Left ventricle myocardium inferior (tissue), 1 donor: ENCODE data around the gene APC. TPM values are rescaled to one million over a fixed set of nuclear protein-coding genes. Genes with fewer than 3 reads are reported as not detected.

ENCODE experiments used
- DNase-seq: peaks from one replicate; pipeline ENCODE4 v3.0.0-alpha.2; 2020
- H3K27ac ChIP-seq: fragments of 200-600 bp; replicated peaks from 2 replicates; pipeline ENCODE4 v1.8.0; 2021
- H3K27me3 ChIP-seq: fragments of 200-600 bp; 2 replicates; pipeline ENCODE4 v1.8.0; 2021; ENCODE audit warnings: low read depth
- H3K36me3 ChIP-seq: fragments of 200-600 bp; 2 replicates; pipeline ENCODE4 v1.8.0; 2021
- H3K4me1 ChIP-seq: fragments of 200-600 bp; 2 replicates; pipeline ENCODE4 v1.8.0; 2021
- H3K4me3 ChIP-seq: fragments of 200-600 bp; 2 replicates; pipeline ENCODE4 v1.8.0; 2021; ENCODE audit warnings: mild to moderate bottlenecking, moderate library complexity
- H3K9me3 ChIP-seq: fragments of 200-600 bp; replicated peaks from 2 replicates; pipeline ENCODE4 v1.8.0; 2021
- CTCF ChIP-seq: fragments of 200-600 bp; IDR thresholded peaks from 2 replicates; pipeline ENCODE4 v1.8.0; 2021; ENCODE audit warnings: antibody characterized with exemption, mild to moderate bottlenecking, borderline replicate concordance
- intact Hi-C: fragments of 100-400 bp; cut with micrococcal nuclease; formaldehyde crosslinking; loops from one replicate; pipeline ENCODE4 v1.11.0; 2022
- total RNA-seq: library from RNA; stranded (reverse); fragmentation: NEBNext Ultra II Directional; extraction: Animal tissue kit (Norgen Biotek cat#: 25700); gene quantifications from one replicate; pipeline ENCODE4 v1.2.1, GENCODE V29; 2021
- donor health status: DM: no; HTN: yes; CAD: no; lungs with severe emphysema.

Gene APC
- total RNA-seq, 1 donor from 2014 or later: 33.4 TPM

- no peak for DNase-seq
- H3K9me3 ChIP-seq: no peaks in the 10 kb centered on the region
- H3K4me3 ChIP-seq: no peak overlapping the region
- H3K27ac ChIP-seq: no peak overlapping the region
- H3K27me3 ChIP-seq: no peaks in the 10 kb centered on the region
- H3K4me1 ChIP-seq: no peaks in the 10 kb centered on the region
- peaks cover 61% of the 10 kb centered on the region for H3K36me3 ChIP-seq
- intact Hi-C loops: no loop called here
- TF ChIP-seq CTCF: no peak
Measured at GRCh38 chr5:112820246-112820645, 82.6 kb downstream of the APC start.

GRCh38 chr5:112822456-112822855, 84.8 kb downstream of the APC start:
- intact Hi-C loops: no loop called here
- peaks cover 64% of the 10 kb centered on the region for H3K36me3 ChIP-seq

GRCh38 chr5:112823181-112823580, 85.5 kb downstream of the APC start:
- H3K4me1 ChIP-seq: no peaks in the 10 kb centered on the region
- no peaks in the 10 kb centered on the region for H3K9me3 ChIP-seq
- TF ChIP-seq CTCF: no peak
- DNase-seq: no peak
- H3K4me3 ChIP-seq: no peak overlapping the region
- H3K36me3 ChIP-seq: peaks cover 71% of the 10 kb centered on the region
- no peaks in the 10 kb centered on the region for H3K27me3 ChIP-seq
- intact Hi-C loops: no loop called here
- no peak overlapping the region for H3K27ac ChIP-seq

More at GRCh38 chr5:112822456-112822855, 84.8 kb downstream of the APC start:
- H3K4me1 ChIP-seq: no peaks in the 10 kb centered on the region
- DNase-seq: no peak
- H3K9me3 ChIP-seq: no peaks in the 10 kb centered on the region
- H3K4me3 ChIP-seq: no peak overlapping the region
- H3K27me3 ChIP-seq: no peaks in the 10 kb centered on the region
- no peak for TF ChIP-seq CTCF
- H3K27ac ChIP-seq: no peak overlapping the region

GRCh38 chr5:112823656-112824055, 86.0 kb downstream of the APC start:
- H3K36me3 ChIP-seq: peaks cover 76% of the 10 kb centered on the region
- no peaks in the 10 kb centered on the region for H3K4me1 ChIP-seq
- no peak overlapping the region for H3K27ac ChIP-seq
- H3K27me3 ChIP-seq: no peaks in the 10 kb centered on the region
- TF ChIP-seq CTCF: no peak
- no peak overlapping the region for H3K4me3 ChIP-seq
- no peak for DNase-seq
- no peaks in the 10 kb centered on the region for H3K9me3 ChIP-seq
- intact Hi-C loops: no loop called here

GRCh38 chr5:112824197-112824596, 86.5 kb downstream of the APC start:
- no peak overlapping the region for H3K4me3 ChIP-seq
- TF ChIP-seq CTCF: no peak
- no peaks in the 10 kb centered on the region for H3K9me3 ChIP-seq
- peaks cover 79% of the 10 kb centered on the region for H3K36me3 ChIP-seq
- H3K27ac ChIP-seq: no peak overlapping the region
- no peaks in the 10 kb centered on the region for H3K27me3 ChIP-seq
- DNase-seq: no peak
- intact Hi-C loops: no loop called here
- no peaks in the 10 kb centered on the region for H3K4me1 ChIP-seq

- Histone ChIP-seq H3K36me3 (peaks cover 80% of the 10 kb centered on the region), H3K4me3 (no peak overlapping the region), H3K27ac (no peak overlapping the region), H3K4me1 (no peaks in the 10 kb centered on the region), H3K27me3 (no peaks in the 10 kb centered on the region), H3K9me3 (no peaks in the 10 kb centered on the region)
- DNase-seq: no peak
- TF ChIP-seq CTCF: no peak
- intact Hi-C loops: no loop called here
Measured at GRCh38 chr5:112830378-112830777, 92.7 kb downstream of the APC start.
